GM18861 (cell line): ENCODE results near the gene RREB1.
"Not testable (repeated sequence)": the region's sequence is repeated elsewhere in the genome, so short reads cannot be mapped to it uniquely, and the experiment has no call there.

Source experiments
- ATAC-seq: cut with Tn5 transposase; IDR thresholded peaks from one replicate; pipeline ENCODE4 v1.9.1; 2021; ENCODE audit not compliant: unreplicated experiment

The RREB1 gene

GRCh38 chr6:7142228-7142801, 34.6 kb downstream of the RREB1 start:
- no peak for ATAC-seq

GRCh38 chr6:7142918-7143475, 35.2 kb downstream of the RREB1 start:
- ATAC-seq: no peak

- no peak for ATAC-seq
These were observed 35.8 kb downstream of the RREB1 start for GRCh38 chr6:7143476-7143974.

GRCh38 chr6:7144872-7145584, 37.3 kb downstream of the RREB1 start:
- no peak for ATAC-seq

- ATAC-seq: no peak
These were observed 37.8 kb downstream of the RREB1 start for GRCh38 chr6:7145585-7145884.

- no peak for ATAC-seq
These were observed 38.4 kb downstream of the RREB1 start for GRCh38 chr6:7145885-7146828.

- no peak for ATAC-seq
These were observed 39.4 kb downstream of the RREB1 start for GRCh38 chr6:7147051-7147671.

GRCh38 chr6:7148100-7148822, 40.5 kb downstream of the RREB1 start:
- no peak for ATAC-seq

GRCh38 chr6:7150381-7151064, 42.8 kb downstream of the RREB1 start:
- no peak for ATAC-seq

GRCh38 chr6:7151381-7151780, 43.6 kb downstream of the RREB1 start:
- no peak for ATAC-seq

- no peak for ATAC-seq
These were observed 44.7 kb downstream of the RREB1 start for GRCh38 chr6:7152462-7152861.

- ATAC-seq: no peak
These were observed 46.0 kb downstream of the RREB1 start for GRCh38 chr6:7153789-7154188.

- ATAC-seq: peak; percentile 69
These were observed 46.8 kb downstream of the RREB1 start for GRCh38 chr6:7154341-7155139.

- ATAC-seq: peak; percentile 29
These were observed 48.3 kb downstream of the RREB1 start for GRCh38 chr6:7155871-7156579.

- no peak for ATAC-seq
These were observed 49.0 kb downstream of the RREB1 start for GRCh38 chr6:7156643-7157278.

- ATAC-seq: not testable (repeated sequence)
These were observed 49.5 kb downstream of the RREB1 start for GRCh38 chr6:7157307-7157706.

- ATAC-seq: no peak
These were observed 50.2 kb downstream of the RREB1 start for GRCh38 chr6:7157752-7158616.
